Right lobe of liver (tissue), 6 donors: ENCODE data around the gene DPH3. TPM values are rescaled to one million over a fixed set of nuclear protein-coding genes. Genes with fewer than 3 reads are reported as not detected.

Experiments used
- ATAC-seq, 4 donors: fragments of 200-7000 bp; cut with Tn5 transposase; one replicate each; pipeline ENCODE4 v1.9.1; 2020; ENCODE audit warnings: mild to moderate bottlenecking in 4 of 4, moderate library complexity in 4 of 4
- DNase-seq, 3 donors: peaks; one replicate each; pipeline ENCODE4 v3.0.0-alpha.2; 2020
- H3K27ac ChIP-seq, 3 donors: fragments of 200-600 bp; one replicate each; pipeline ENCODE4 v1.8.0; 2022
- H3K27me3 ChIP-seq, 2 donors: fragments of 200-600 bp; one replicate each; pipeline ENCODE4 v1.8.0; 2022
- H3K36me3 ChIP-seq, 4 donors: fragments of 200-600 bp; sonication (generic) in 1 of 4; one replicate each; pipeline versions ENCODE4 v1.5.1 to v1.8.0; 2017 to 2022; ENCODE audit warnings: control low read depth in 1 of 4
- H3K4me1 ChIP-seq, 4 donors: fragments of 200-600 bp; sonication (generic) in 1 of 4; one replicate each; pipeline versions ENCODE4 v1.5.1 to v1.8.0; 2017 to 2022; ENCODE audit warnings: control low read depth in 1 of 4
- H3K4me3 ChIP-seq, 3 donors: fragments of 200-600 bp; one replicate each; pipeline ENCODE4 v1.8.0; 2022
- H3K9me3 ChIP-seq, 4 donors: fragments of 200-600 bp; sonication (generic) in 1 of 4; one replicate each; pipeline versions ENCODE4 v1.5.1 to v1.8.0; 2017 to 2022; ENCODE audit warnings: control low read depth in 1 of 4
- CTCF ChIP-seq, 4 donors: fragments of 200-600 bp in 3 of 4; fragments of 450-650 bp in 1 of 4; IDR thresholded peaks; one replicate each; pipeline versions ENCODE4 v1.5.1 to v1.8.0; 2016 to 2022; ENCODE audit warnings: antibody characterized with exemption in 4 of 4, mild to moderate bottlenecking in 2 of 4
- POLR2A ChIP-seq: fragments of 450-650 bp; IDR thresholded peaks from one replicate; pipeline ENCODE4 v1.6.1; 2017; ENCODE audit warnings: antibody characterized with exemption, mild to moderate bottlenecking
- WGBS: methylation state at CpG from one replicate; pipeline ENCODE4 v1.1.6; 2018; ENCODE audit warnings: low coverage, low lambda C conversion rate; ENCODE audit not compliant: insufficient coverage; ENCODE audit errors: missing lambda C conversion rate; 5-methylcytosine and 5-hydroxymethylcytosine counted together
- intact Hi-C, 2 donors: fragments of 100-400 bp; cut with DNase I; formaldehyde crosslinking; loops; one replicate each; pipeline versions ENCODE4 v1.11.2 to v1.14.1; 2022
- total RNA-seq, 6 experiments: library from RNA; depleted of rRNA in 2 of 6; stranded (reverse); fragments of >200 nt in 2 of 6; fragmentation: NEBNext Ultra II Directional in 3 of 6; extraction: Animal tissue kit (Norgen Biotek cat#: 25700) in 3 of 6; gene quantifications; one replicate each; pipeline versions ENCODE4 v1.1.0 to v1.2.4, GENCODE V29; 2016 to 2023
- donor health status: DM: no; HTN: yes; CAD: no.
- donor health status: DM: no; HTN: no; CAD: no.
- donor health status: DM: no; HTN: no; CAD: no.
- donor health status: DM: no; HTN: yes; CAD: no.
- donor health status: DM: no; HTN: yes; CAD: no.

The DPH3 gene
- total RNA-seq, 6 experiments from 2014 or later = 9.7 to 15.0 (median 12.9) TPM

- Histone ChIP-seq H3K27me3 (no peaks in the 10 kb centered on the region), H3K36me3 (peaks cover 0 to 11% (median 2%) of the 10 kb centered on the region in 4 donors), H3K9me3 (no peaks in the 10 kb centered on the region), H3K4me1 (peaks cover 0 to 7% (median 2%) of the 10 kb centered on the region in 4 donors), H3K27ac (peak overlapping the region in 1 of 3 donors; percentile 10), H3K4me3 (no peak overlapping the region)
- TF ChIP-seq POLR2A = no peak
- TF ChIP-seq CTCF (IDR thresholded peaks at IDR 0.05) = no peak
- DNase-seq = no peak
- intact Hi-C loops = loop anchor here (10.0 kb wide), 2 partner anchors 259 to 269 kb away; no protein-coding TSS in a partner anchor
- peak; percentile 27 to 38 (median 32) for ATAC-seq
- WGBS = 93% methylated on average over 3 of the region's 3 CpGs
These were observed 21.4 kb upstream of the DPH3 start for GRCh38 chr3:16286161-16286560.

- WGBS = 93% methylated on average over 1 of the region's 1 CpG
- ATAC-seq (no peak), DNase-seq (no peak)
- no peaks in the 10 kb centered on the region for H3K27me3 ChIP-seq
- H3K4me3 ChIP-seq = no peak overlapping the region
- H3K4me1 ChIP-seq = no peaks in the 10 kb centered on the region
- H3K36me3 ChIP-seq = peaks cover 0 to 11% (median 2%) of the 10 kb centered on the region in 4 donors
- TF ChIP-seq POLR2A (no peak), CTCF (IDR thresholded peaks at IDR 0.05) (no peak)
- intact Hi-C loops = loop anchor here (10.0 kb wide), 2 partner anchors 260 to 270 kb away; no protein-coding TSS in a partner anchor
- no peaks in the 10 kb centered on the region for H3K9me3 ChIP-seq
- H3K27ac ChIP-seq = no peak overlapping the region
These were observed 19.9 kb upstream of the DPH3 start for GRCh38 chr3:16284633-16285032.

GRCh38 chr3:16280671-16281070, 15.9 kb upstream of the DPH3 start:
- Histone ChIP-seq H3K9me3 (no peaks in the 10 kb centered on the region), H3K36me3 (peaks cover 0 to 16% (median 0%) of the 10 kb centered on the region in 4 donors), H3K4me1 (no peaks in the 10 kb centered on the region), H3K27me3 (no peaks in the 10 kb centered on the region), H3K27ac (no peak overlapping the region), H3K4me3 (no peak overlapping the region)
- TF ChIP-seq POLR2A (no peak), CTCF (IDR thresholded peaks at IDR 0.05) (no peak)
- no peak for ATAC-seq
- DNase-seq = no peak
- intact Hi-C loops = loop anchor here (10.0 kb wide), 2 partner anchors 264 to 274 kb away; no protein-coding TSS in a partner anchor
- WGBS = 92% methylated on average over 2 of the region's 2 CpGs

GRCh38 chr3:16279010-16279801, 14.5 kb upstream of the DPH3 start:
- TF ChIP-seq CTCF (IDR thresholded peaks at IDR 0.05) (no peak), POLR2A (no peak)
- Histone ChIP-seq H3K4me1 (no peaks in the 10 kb centered on the region), H3K9me3 (no peaks in the 10 kb centered on the region), H3K36me3 (peaks cover 0 to 27% (median 0%) of the 10 kb centered on the region in 4 donors), H3K27ac (no peak overlapping the region), H3K4me3 (no peak overlapping the region), H3K27me3 (no peaks in the 10 kb centered on the region)
- DNase-seq = no peak
- intact Hi-C loops = no loop called here
- 79% methylated on average over 3 of the region's 3 CpGs for WGBS
- no peak for ATAC-seq
